Subcutaneous abdominal adipose tissue (tissue), 5 donors: ENCODE results near the gene PLXNA4.

Experiments used
- H3K27ac ChIP-seq: one replicate; pipeline ENCODE4 v1.7.0; 2013; ENCODE audit warnings: low read depth, mild to moderate bottlenecking, inconsistent platforms, low read length, moderate library complexity
- H3K27me3 ChIP-seq, 5 donors: one replicate each; pipeline ENCODE4 v1.7.0; 2013; ENCODE audit warnings: low read length in 5 of 5, inconsistent platforms in 1 of 5; ENCODE audit not compliant: control insufficient read depth in 5 of 5, insufficient read depth in 4 of 5
- H3K36me3 ChIP-seq, 5 donors: one replicate each; pipeline ENCODE4 v1.7.0; 2013; ENCODE audit warnings: low read length in 5 of 5; ENCODE audit not compliant: control insufficient read depth in 5 of 5, insufficient read depth in 5 of 5
- H3K4me1 ChIP-seq, 5 donors: one replicate each; pipeline ENCODE4 v1.7.0; 2013; ENCODE audit warnings: low read length in 5 of 5, mild to moderate bottlenecking in 3 of 5, moderate library complexity in 1 of 5; ENCODE audit not compliant: control insufficient read depth in 5 of 5, insufficient read depth in 5 of 5
- H3K4me3 ChIP-seq, 5 donors: one replicate each; pipeline ENCODE4 v1.7.0; 2013; ENCODE audit warnings: low read length in 5 of 5, low read depth in 1 of 5
- H3K9ac ChIP-seq, 5 donors: one replicate each; pipeline ENCODE4 v1.7.0; 2013; ENCODE audit warnings: low read length in 5 of 5, mild to moderate bottlenecking in 4 of 5, moderate library complexity in 3 of 5
- H3K9me3 ChIP-seq, 5 donors: one replicate each; pipeline ENCODE4 v1.7.0; 2013; ENCODE audit warnings: low read length in 5 of 5; ENCODE audit not compliant: control insufficient read depth in 5 of 5
- donor health status: healthy.
- donor health status: healthy.
- donor health status: healthy.
- donor health status: healthy.
- donor health status: healthy.

The PLXNA4 gene

DNA sequence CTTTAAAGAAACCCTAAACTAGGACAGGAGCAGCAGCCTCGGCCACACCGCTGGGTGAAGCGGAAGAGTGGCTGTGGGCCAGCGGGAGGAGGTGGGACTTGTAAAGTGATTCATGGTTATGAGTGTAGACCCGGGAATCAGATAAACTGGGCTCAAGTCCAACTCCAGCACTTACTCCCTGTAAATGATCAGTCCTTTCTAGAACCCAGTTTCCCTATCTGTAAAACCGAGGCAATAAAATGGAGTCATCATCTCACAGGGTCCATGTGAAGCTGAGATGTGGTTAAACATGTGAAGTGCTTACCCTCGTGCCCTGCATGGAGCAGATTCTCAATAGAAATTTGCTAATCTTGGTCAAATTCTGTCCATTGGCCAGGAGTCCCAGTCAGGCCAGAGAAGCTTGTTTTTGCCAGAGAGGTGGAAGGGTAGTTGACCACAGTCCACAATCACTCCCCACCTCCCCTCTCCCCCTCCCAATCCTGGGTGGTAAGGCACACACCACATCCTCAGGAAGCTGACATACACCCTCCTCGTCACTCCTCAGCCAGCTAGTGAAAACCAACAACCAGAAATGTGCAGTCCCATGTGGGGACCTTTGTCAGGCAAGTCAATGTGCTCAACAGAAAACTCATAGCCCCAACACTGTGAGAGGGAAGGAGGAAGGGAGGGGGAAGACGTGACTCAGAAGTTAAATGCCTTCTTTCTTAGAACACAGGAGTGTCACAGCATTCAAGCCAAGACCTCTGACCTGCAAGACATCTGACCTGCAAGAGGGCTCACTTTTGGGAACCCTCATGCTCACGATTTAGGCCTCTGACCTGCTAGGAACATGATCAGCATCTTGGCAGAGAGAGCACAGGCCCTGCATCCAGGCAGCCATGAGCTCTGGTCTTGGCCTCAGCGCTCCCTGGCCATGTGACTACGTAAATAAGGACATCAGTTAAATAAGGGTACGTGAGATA is 145.1 kb downstream of the PLXNA4 start:
- peak overlapping the region; percentile 3 to 72 (median 38) for H3K9ac ChIP-seq
- H3K36me3 ChIP-seq: no peaks in the 10 kb centered on the region
- H3K4me3 ChIP-seq: no peak overlapping the region
- H3K27me3 ChIP-seq: no peaks in the 10 kb centered on the region
- H3K4me1 ChIP-seq: peaks cover 10 to 69% (median 55%) of the 10 kb centered on the region in 5 donors
- H3K9me3 ChIP-seq: no peaks in the 10 kb centered on the region
- H3K27ac ChIP-seq: peak overlapping the region; percentile 89

DNA sequence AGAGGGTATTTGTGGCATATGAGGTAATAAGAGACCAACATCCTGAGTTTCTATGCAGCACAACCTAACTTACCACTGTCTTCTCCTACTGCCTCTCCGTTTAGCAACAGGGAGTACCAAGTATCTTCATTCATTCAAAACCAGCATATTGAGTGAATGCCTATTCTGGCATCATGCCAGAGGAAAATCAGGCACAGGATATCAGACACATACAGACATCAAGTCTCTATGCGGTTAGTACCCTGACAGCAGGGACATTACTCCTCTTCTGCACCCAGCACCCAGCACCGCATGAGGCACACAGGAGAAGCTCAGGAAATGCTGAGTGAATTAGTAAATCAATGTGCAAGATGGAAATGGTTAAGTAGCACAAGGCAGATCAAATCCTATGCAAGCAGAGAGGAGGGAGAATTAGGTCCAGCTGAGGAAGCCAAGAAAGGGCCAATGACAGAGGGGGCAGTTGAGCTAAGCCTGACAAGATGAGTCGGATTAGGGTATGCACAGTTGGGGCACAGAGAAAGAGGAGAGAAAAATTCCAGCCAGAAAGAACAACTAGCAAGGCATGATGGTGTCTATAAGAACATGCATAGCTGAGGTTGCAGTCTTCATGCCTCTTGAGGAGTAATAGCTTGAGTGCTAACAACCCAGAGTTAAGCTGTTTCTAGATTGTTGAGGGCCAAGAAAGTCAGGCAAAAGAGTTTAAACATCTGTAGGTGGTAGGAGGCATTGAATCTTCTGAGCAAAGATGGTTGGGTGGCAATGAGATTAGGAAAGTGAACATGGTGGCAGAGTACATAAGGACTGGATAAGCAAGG is 146.0 kb downstream of the PLXNA4 start:
- Histone ChIP-seq H3K27ac (peak overlapping the region; percentile 89), H3K27me3 (no peaks in the 10 kb centered on the region), H3K4me3 (no peak overlapping the region), H3K9me3 (no peaks in the 10 kb centered on the region), H3K36me3 (no peaks in the 10 kb centered on the region), H3K4me1 (peaks cover 10 to 69% (median 60%) of the 10 kb centered on the region in 5 donors), H3K9ac (peak overlapping the region in 2 of 5 donors; percentile 18 to 72)

DNA sequence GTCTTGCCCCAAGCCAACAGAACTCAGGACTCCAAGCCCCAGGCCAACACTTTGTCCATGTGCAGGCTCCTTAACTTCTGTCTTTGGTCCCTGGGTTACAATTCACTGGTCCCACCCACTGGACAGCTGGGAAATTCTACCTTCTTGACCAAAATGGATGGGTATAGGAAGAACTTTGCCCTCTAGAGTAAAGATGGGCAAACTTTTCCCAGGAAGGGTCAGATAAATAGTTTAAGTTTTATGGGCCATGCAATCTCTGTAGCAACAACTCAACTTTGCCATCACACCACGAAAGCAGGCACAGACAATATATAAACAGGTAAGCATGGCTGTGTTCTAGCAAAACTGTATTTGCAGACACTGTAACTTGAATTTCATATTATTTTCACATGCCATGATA is 147.1 kb downstream of the PLXNA4 start:
- no peak overlapping the region for H3K9ac ChIP-seq

DNA sequence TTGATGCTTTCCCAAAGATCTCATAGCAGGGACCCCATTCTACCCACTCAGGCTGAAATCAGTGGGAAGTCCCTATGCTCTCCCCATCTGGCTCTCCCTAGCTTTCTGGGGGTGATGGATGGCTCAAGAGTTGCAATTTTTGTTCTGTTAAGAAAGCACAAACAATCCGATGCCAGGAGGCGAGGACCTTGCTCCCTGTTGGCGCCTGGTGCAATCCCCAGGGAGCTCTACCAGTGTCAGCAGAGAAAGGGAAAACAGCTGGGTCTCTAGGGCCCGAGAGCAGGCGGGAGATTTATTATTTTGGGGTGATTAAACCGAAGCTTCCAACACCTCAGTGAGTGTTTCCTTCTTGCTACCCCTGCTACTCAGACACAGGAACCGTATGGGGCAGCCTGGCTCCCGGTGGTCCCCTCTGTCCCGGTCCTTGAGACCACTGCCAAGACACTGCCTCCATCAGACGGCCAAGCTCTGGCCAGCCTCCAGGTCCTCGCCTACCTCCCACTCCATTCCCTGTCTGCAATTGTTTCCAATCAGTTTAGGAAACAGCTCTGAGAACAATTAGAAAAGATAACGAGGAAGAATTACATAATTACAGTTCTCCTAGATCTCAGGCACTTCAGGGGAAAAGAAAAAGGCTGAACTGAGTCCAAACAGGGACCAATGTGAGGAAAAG is 147.9 kb downstream of the PLXNA4 start:
- Histone ChIP-seq H3K36me3 (no peaks in the 10 kb centered on the region), H3K4me3 (no peak overlapping the region), H3K27me3 (no peaks in the 10 kb centered on the region), H3K9me3 (no peaks in the 10 kb centered on the region), H3K9ac (no peak overlapping the region), H3K4me1 (peaks cover 10 to 88% (median 78%) of the 10 kb centered on the region in 5 donors), H3K27ac (peak overlapping the region; percentile 44)

More for the DNA sequence above, 147.1 kb downstream of the PLXNA4 start:
- Histone ChIP-seq H3K36me3 (no peaks in the 10 kb centered on the region), H3K9me3 (no peaks in the 10 kb centered on the region), H3K4me3 (no peak overlapping the region), H3K27ac (no peak overlapping the region), H3K27me3 (no peaks in the 10 kb centered on the region), H3K4me1 (peaks cover 10 to 80% (median 70%) of the 10 kb centered on the region in 5 donors)

DNA sequence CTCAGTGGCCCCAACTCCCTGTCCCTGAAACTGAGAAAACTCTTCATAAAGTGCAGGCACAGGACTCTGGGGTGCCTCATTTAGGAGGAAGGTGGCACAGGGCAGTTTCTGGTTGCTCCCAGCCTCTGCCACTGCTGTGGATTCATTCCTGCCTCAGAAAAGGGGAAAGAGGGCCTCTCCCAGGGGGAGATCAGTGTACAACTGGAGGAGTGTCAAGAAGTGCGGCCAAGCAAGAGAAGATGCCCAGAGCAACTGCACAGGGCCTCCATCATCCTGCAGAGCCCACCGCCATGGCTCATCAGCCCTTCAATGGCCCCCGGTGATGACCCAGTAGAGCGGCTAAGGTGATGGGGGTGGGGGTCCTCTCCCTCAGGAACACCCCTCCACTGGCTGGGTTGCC is 150.3 kb downstream of the PLXNA4 start:
- H3K4me1 ChIP-seq: peaks cover 7 to 89% (median 83%) of the 10 kb centered on the region in 5 donors
- no peaks in the 10 kb centered on the region for H3K9me3 ChIP-seq
- no peaks in the 10 kb centered on the region for H3K36me3 ChIP-seq
- H3K4me3 ChIP-seq: no peak overlapping the region
- H3K27me3 ChIP-seq: no peaks in the 10 kb centered on the region
- peak overlapping the region; percentile 92 for H3K27ac ChIP-seq
- peak overlapping the region in 2 of 5 donors; percentile 44 to 72 for H3K9ac ChIP-seq

DNA sequence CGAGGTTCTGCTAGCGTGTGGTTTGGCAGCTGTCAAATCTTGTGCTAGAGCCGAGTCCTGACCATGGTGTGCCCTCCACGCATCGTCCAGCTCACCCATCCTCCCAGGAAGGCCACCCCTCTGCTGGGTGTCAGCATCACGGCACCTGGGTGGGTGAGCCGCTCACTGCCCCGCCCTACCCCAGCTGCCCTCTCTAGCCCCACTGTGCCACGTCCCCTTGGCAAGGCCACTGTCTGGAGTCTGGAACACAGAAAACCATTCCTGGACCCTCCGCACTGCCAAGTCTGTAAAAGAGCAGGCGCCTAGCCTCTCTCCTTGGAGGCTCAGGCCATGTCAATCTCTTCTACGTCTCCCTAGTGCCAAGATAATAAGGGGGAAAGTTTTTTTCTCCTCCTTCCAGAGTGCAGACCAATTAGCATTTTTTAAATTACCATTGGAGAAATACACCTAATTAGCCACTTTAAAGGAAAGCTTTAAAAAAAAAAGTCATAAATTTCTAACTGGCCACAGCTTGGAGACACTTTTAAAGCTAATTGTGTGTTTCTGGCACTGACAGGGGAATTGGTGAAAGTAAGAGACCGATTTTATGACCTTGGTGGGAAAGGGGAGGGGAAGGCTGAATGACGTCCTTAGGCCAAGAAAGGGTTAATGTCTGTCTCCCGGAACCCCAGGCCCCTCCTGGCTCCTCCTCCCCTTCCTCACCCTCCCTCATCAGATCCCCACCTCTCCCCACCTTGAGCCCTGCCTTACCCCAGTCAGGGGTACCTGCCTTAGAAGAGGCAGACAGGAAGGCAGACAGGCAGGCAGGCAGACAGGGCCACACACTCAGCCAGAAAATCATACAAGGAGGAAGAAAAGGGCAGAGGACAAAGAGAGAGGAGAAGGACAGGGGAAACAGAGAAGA is 151.2 kb downstream of the PLXNA4 start:
- H3K9ac ChIP-seq: peak overlapping the region in 2 of 5 donors; percentile 44 to 72
- H3K36me3 ChIP-seq: no peaks in the 10 kb centered on the region
- H3K9me3 ChIP-seq: no peaks in the 10 kb centered on the region
- H3K27me3 ChIP-seq: no peaks in the 10 kb centered on the region
- no peak overlapping the region for H3K4me3 ChIP-seq
- peak overlapping the region; percentile 92 for H3K27ac ChIP-seq
- H3K4me1 ChIP-seq: peaks cover 5 to 85% (median 77%) of the 10 kb centered on the region in 5 donors

DNA sequence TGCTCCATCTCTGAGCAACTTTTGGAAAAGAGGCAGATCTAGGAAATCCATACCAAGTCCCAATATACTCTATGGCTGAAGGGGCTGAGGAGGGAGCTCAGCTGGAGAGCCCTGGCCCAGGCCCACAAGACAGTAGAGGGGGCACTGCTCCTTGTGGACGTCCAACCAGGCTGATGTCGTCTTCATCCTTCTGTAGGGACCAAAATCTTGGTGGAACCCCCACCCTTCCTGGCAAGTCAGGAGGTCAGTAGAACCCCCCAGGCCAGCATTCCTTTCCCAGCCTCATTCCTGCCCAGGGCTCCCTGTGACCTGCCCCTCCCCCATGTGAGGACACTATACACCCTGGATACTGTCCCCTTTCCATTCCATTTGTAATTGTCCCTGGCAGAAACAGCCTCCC is 152.0 kb downstream of the PLXNA4 start:
- H3K27ac ChIP-seq: peak overlapping the region; percentile 92
- no peak overlapping the region for H3K4me3 ChIP-seq
- no peaks in the 10 kb centered on the region for H3K9me3 ChIP-seq
- H3K4me1 ChIP-seq: peaks cover 5 to 85% (median 80%) of the 10 kb centered on the region in 5 donors
- H3K9ac ChIP-seq: peak overlapping the region in 2 of 5 donors; percentile 31 to 43
- H3K27me3 ChIP-seq: no peaks in the 10 kb centered on the region
- H3K36me3 ChIP-seq: no peaks in the 10 kb centered on the region

DNA sequence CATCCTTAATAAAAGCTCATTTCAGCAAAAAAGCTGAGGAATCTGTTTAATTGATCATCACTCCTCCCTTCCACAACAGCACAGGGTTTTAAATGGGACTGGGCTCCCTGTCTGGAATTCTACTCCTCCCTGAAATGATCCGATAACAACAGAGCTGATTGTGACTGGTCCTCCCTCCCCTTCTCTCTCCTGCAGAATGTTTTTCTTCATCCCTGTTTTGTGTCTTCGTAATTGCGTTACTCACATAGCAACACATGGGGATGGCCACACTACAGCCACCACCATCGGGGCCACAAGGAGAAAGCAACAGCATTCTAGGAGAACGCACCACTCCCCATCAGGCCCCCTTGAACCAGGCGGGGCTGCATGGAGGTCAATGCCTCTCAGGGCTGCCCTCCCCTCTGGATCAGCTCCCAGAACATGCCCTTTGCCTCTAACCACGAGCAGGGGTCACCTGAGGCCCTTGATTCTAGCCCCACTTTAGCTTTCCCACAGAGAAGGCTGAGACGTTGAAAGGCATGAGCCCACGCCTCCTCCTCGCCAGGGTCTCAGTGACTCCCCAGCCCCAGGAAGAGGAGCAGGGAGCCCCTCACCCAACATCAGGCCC is 152.6 kb downstream of the PLXNA4 start:
- Histone ChIP-seq H3K9ac (peak overlapping the region in 1 of 5 donors; percentile 43), H3K9me3 (no peaks in the 10 kb centered on the region), H3K4me3 (no peak overlapping the region), H3K27me3 (no peaks in the 10 kb centered on the region), H3K4me1 (peaks cover 8 to 85% (median 82%) of the 10 kb centered on the region in 5 donors), H3K36me3 (no peaks in the 10 kb centered on the region), H3K27ac (peak overlapping the region; percentile 92)
